ENCODE measurements around the gene ATP8A2. TPM values are rescaled to one million over a fixed set of nuclear protein-coding genes. Genes with fewer than 3 reads are reported as not detected.

The ATP8A2 gene
- total and polyA plus RNA-seq, 9 of the 15 experiments (the other 6 are each of a cell fraction or from before 2014, with no cell fraction given) = under 0.01 to 0.33 (median 0.06) TPM; not detected in 4

DNA sequence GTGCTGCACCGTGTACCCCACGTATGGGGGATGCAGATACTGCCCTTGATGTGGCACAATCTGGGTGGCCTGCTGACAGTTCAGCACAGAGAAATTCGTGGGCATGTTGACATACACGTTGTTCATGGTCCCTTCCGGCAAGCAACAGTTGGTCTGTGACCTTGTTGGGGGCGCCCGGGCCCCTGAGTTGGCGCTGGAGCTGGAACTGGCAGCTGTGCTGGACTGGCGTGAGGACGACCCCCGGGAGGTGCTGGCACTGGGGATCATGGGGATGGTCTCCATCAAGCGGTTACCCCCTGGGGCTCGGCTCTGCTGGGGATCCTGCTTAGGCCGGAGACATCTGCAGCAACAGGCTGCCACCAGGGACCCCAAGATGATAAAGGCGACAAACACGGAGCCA, 674.9 kb downstream of the ATP8A2 start:
- no TSS peak for BruUV-seq (replicated peaks)
- FAIRE-seq (no peak), DNase-seq (ENCODE audit: extremely low read depth in 1 of 4, low spot score in 3 of 4) (no peak), ATAC-seq (no peak)
- Histone ChIP-seq H3K9ac (ENCODE audit: insufficient read depth in 1 of 2, low read depth in 2 of 2, low read length in 2 of 2) (no peak overlapping the region), H2AFZ (ENCODE audit: low read depth, low read length) (no peak overlapping the region), H3K27me3 (ENCODE audit: control insufficient read depth in 2 of 2, insufficient read depth in 2 of 2, low read length in 2 of 2) (peaks cover 0 to 23% of the 10 kb centered on the region in 2 experiments; a peak in 2 of 5 replicates), H3K27ac (ENCODE audit: extremely low read depth, low read depth, low read length) (no peak overlapping the region), H3K9me3 (replicated peaks; ENCODE audit: control insufficient read depth, insufficient read depth, low read depth, low read length) (no peaks in the 10 kb centered on the region), H3K4me2 (ENCODE audit: insufficient read depth, low read length) (no peak overlapping the region), H3K4me1 (replicated peaks in 1 of 2; ENCODE audit: control insufficient read depth in 2 of 2, insufficient read depth in 2 of 2, low read length in 2 of 2) (no peaks in the 10 kb centered on the region; a peak in 1 of 5 replicates), H4K20me1 (replicated peaks; ENCODE audit: control insufficient read depth, insufficient read depth, low read length) (no peaks in the 10 kb centered on the region), H3K36me3 (ENCODE audit: control insufficient read depth, insufficient read depth, low read length) (no peaks in the 10 kb centered on the region), H3K79me2 (ENCODE audit: control insufficient read depth, insufficient read depth, low read length) (no peaks in the 10 kb centered on the region), H3K9me1 (ENCODE audit: control insufficient read depth, insufficient read depth, low read length) (no peaks in the 10 kb centered on the region), H3K4me3 (no peak overlapping the region)
- CTCF ChIA-PET (ENCODE audit: low intra/inter-chr PET ratio) = no interaction called here
- POLR2A ChIA-PET = no interaction called here
- WGBS (ENCODE audit: insufficient coverage, low coverage, missing lambda C conversion rate) = 0% methylated on average over 7 of the region's 16 CpGs
- intact Hi-C loops (cut with micrococcal nuclease) = no loop called here
- in situ Hi-C loops (cut with MboI) = no loop called here
- TF ChIP-seq ZNF140 (CRISPR knock-in tag; IDR thresholded peaks at IDR 0.05) = no peak
- TF ChIP-seq, protein P1, sequence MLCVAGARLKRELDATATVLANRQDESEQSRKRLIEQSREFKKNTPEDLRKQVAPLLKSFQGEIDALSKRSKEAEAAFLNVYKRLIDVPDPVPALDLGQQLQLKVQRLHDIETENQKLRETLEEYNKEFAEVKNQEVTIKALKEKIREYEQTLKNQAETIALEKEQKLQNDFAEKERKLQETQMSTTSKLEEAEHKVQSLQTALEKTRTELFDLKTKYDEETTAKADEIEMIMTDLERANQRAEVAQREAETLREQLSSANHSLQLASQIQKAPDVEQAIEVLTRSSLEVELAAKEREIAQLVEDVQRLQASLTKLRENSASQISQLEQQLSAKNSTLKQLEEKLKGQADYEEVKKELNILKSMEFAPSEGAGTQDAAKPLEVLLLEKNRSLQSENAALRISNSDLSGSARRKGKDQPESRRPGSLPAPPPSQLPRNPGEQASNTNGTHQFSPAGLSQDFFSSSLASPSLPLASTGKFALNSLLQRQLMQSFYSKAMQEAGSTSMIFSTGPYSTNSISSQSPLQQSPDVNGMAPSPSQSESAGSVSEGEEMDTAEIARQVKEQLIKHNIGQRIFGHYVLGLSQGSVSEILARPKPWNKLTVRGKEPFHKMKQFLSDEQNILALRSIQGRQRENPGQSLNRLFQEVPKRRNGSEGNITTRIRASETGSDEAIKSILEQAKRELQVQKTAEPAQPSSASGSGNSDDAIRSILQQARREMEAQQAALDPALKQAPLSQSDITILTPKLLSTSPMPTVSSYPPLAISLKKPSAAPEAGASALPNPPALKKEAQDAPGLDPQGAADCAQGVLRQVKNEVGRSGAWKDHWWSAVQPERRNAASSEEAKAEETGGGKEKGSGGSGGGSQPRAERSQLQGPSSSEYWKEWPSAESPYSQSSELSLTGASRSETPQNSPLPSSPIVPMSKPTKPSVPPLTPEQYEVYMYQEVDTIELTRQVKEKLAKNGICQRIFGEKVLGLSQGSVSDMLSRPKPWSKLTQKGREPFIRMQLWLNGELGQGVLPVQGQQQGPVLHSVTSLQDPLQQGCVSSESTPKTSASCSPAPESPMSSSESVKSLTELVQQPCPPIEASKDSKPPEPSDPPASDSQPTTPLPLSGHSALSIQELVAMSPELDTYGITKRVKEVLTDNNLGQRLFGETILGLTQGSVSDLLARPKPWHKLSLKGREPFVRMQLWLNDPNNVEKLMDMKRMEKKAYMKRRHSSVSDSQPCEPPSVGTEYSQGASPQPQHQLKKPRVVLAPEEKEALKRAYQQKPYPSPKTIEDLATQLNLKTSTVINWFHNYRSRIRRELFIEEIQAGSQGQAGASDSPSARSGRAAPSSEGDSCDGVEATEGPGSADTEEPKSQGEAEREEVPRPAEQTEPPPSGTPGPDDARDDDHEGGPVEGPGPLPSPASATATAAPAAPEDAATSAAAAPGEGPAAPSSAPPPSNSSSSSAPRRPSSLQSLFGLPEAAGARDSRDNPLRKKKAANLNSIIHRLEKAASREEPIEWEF (CRISPR knock-in tag; IDR thresholded peaks at IDR 0.05) = no peak
- TF ChIP-seq, protein P2, sequence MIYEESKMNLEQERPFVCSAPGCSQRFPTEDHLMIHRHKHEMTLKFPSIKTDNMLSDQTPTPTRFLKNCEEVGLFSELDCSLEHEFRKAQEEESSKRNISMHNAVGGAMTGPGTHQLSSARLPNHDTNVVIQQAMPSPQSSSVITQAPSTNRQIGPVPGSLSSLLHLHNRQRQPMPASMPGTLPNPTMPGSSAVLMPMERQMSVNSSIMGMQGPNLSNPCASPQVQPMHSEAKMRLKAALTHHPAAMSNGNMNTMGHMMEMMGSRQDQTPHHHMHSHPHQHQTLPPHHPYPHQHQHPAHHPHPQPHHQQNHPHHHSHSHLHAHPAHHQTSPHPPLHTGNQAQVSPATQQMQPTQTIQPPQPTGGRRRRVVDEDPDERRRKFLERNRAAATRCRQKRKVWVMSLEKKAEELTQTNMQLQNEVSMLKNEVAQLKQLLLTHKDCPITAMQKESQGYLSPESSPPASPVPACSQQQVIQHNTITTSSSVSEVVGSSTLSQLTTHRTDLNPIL (CRISPR knock-in tag; IDR thresholded peaks at IDR 0.05) = no peak
- no peak for TF ChIP-seq CHD2 (IDR thresholded peaks at IDR 0.05; ENCODE audit: low read depth, low read length)
- TF ChIP-seq, protein P3, sequence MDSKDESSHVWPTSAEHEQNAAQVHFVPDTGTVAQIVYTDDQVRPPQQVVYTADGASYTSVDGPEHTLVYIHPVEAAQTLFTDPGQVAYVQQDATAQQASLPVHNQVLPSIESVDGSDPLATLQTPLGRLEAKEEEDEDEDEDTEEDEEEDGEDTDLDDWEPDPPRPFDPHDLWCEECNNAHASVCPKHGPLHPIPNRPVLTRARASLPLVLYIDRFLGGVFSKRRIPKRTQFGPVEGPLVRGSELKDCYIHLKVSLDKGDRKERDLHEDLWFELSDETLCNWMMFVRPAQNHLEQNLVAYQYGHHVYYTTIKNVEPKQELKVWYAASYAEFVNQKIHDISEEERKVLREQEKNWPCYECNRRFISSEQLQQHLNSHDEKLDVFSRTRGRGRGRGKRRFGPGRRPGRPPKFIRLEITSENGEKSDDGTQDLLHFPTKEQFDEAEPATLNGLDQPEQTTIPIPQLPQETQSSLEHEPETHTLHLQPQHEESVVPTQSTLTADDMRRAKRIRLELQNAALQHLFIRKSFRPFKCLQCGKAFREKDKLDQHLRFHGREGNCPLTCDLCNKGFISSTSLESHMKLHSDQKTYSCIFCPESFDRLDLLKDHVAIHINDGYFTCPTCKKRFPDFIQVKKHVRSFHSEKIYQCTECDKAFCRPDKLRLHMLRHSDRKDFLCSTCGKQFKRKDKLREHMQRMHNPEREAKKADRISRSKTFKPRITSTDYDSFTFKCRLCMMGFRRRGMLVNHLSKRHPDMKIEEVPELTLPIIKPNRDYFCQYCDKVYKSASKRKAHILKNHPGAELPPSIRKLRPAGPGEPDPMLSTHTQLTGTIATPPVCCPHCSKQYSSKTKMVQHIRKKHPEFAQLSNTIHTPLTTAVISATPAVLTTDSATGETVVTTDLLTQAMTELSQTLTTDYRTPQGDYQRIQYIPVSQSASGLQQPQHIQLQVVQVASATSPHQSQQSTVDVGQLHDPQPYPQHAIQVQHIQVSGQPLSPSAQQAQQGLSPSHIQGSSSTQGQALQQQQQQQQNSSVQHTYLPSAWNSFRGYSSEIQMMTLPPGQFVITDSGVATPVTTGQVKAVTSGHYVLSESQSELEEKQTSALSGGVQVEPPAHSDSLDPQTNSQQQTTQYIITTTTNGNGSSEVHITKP (IDR thresholded peaks at IDR 0.05; ENCODE audit: partially characterized antibody) = no peak
- TF ChIP-seq POLR3G (IDR thresholded peaks at IDR 0.05; ENCODE audit: extremely low read depth, insufficient read length, insufficient replicate concordance) = no peak
- TF ChIP-seq, protein P4, sequence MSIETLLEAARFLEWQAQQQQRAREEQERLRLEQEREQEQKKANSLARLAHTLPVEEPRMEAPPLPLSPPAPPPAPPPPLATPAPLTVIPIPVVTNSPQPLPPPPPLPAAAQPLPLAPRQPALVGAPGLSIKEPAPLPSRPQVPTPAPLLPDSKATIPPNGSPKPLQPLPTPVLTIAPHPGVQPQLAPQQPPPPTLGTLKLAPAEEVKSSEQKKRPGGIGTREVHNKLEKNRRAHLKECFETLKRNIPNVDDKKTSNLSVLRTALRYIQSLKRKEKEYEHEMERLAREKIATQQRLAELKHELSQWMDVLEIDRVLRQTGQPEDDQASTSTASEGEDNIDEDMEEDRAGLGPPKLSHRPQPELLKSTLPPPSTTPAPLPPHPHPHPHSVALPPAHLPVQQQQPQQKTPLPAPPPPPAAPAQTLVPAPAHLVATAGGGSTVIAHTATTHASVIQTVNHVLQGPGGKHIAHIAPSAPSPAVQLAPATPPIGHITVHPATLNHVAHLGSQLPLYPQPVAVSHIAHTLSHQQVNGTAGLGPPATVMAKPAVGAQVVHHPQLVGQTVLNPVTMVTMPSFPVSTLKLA (conservative IDR thresholded peaks at IDR 0.05) = no peak
- TF ChIP-seq GTF2A2 (tag; IDR thresholded peaks at IDR 0.05) = no peak
- no peak for TF ChIP-seq ZNF175 (CRISPR knock-in tag; IDR thresholded peaks at IDR 0.05; ENCODE audit: low read depth)
- TF ChIP-seq WHSC1 (IDR thresholded peaks at IDR 0.05; ENCODE audit: low read length) = no peak

Data from K562 (cell line).